ENCODE measurements around the gene TMEM209.

Gene TMEM209

DNA sequence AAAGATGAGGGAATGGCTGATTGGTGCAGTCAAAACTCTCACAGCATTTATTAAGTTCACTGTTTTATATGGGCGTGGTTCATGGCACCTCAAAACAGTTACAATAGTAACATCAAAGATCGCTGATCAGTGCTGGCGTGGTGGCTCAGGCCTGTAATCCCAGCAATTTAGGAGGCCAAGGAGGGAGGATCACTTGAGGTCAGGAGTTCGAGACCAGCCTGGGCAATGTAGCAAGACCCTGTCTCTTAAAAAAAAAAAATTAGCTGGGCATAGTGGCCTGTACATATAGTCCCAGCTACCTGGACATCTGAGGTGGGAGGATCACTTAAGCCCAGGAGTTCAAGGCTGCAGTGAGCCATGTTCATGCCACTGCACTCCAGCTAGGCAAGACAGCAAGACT lies 86.4 kb downstream of the TMEM209 start:
- no peak for DNase-seq

DNA sequence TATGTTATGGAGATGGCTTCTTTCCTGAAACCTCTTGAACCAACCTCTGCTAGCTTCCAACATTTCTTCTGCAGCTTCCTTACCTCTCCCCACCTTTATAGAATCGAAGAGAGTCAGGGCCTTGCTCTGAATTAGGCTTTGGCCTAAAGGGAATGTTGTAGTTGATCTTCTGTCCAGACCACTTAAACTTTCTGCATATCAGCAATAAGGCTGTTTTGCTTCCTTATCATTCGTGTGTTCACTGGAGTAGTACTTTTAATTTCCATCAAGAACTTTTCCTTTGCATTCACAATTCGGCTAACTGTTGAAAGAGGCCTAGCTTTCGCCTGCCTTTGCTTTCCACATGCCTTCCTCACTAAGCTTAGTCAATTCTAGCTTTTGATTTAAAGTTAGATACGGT lies 86.9 kb downstream of the TMEM209 start:
- DNase-seq = no peak

DNA sequence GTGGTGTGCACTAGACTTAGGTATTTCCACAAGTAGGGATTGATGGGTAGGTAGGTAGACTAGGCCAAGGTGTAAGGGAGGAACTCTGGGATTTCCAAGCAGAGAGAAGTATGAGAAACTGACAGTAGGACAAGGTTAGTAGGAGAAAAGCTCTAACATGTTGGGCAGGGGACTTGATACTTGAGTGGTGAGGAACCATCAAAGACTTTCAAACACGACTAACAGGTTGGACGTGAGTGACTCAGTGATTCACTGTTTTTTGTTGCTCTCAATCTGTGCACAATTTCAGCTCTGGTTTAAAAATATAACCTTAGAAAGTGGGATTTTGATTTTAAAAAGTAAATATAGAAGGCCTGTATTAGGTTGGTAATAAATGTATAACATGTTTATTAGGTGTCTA lies 90.4 kb downstream of the TMEM209 start:
- DNase-seq = no peak
